ENCODE results near the gene CNPY1.

DNA sequence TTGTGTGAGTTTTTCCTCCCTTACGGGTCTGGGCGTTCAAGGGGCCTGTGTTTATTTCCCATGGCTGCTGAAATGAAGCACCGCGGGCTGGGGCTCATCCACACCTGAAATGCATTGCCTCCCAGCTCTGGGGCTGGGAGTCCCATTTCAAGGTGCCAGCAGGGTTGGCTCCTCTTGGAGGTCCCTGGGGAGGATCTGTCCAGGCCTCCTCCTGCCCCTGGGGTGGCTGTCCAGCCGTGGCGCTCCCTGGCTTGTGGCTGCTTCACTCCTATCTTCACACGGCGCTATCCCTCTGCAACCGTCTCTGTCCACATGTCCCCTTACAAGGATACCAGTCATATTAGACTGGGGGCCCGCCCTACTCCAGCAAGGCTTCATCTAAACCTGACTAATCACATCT, 41.1 kb upstream of the CNPY1 start:
- TF ChIP-seq POLR2AphosphoS5 (IDR thresholded peaks at IDR 0.05) (no peak), EP300 (IDR thresholded peaks at IDR 0.05) (no peak), POLR2A (IDR thresholded peaks at IDR 0.05; ENCODE audit: low read depth) (no peak)
